Activated CD8-positive, alpha-beta memory T cell treated with anti-CD3 and anti-CD28 coated beads, Interleukin-2, amount 50 U/mL, for 4 hours (primary cell): Measurements from ENCODE around the gene SFSWAP.

Experiments
- DNase-seq: peaks from one replicate; pipeline ENCODE4 v3.0.0-alpha.2; 2020

Gene SFSWAP

DNA sequence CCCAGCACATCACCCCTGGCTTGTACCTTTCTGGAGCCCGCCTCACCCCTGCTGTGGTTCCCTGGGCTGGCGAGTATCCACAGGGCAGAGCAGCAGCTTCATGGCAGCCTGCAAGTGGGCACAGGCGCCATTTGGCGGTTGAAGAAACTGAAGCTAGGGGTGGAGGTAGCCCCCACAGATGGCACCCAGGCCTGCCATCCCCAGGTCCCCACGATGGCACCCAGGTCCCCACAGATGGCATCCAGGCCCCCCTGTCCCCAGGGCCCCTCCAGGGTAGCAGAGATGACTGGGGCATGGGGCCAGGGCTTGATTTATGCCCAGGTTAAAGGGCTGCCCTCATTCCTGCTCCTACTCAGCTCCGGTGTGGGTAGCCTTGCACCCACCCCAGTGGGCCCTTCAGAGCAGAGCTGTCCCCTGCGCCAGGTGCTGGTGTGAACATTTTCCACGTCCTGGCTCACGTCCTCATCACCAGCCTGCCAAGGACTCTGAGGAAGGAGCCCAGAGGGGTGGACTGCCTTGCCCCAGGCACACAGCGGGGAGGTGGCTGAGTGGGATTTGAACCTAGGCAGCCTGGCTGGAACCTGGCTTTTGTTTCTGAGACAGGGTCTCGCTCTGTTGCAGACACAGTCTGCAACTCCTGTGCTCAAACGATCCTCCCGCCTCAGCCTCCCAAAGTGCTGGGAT lies 126.0 kb downstream of the SFSWAP start:
- no peak for DNase-seq

- no peak for DNase-seq
Observed at GRCh38 chr12:131840643-131841416, 129.9 kb downstream of the SFSWAP start.

- no peak for DNase-seq
Observed at GRCh38 chr12:131841547-131841946, 130.7 kb downstream of the SFSWAP start.

DNA sequence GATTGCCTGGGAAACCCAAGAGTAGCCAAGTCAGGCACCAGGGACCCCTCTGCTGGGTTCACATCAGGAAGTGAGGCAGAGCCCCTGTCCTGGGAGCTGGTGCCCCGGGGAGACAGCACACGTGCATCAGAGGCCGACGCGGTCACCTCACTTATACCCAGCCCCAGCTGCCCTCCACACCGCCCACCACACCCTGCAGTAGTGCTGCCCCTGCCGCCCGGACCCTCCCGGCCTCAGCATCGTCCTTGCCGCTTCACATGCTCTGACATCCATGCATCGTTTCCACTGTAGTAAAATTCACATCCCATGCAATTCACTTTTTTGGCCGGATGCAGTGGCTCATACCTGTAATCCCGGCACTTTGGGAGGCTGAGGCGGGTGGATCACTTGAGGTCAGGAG lies 131.3 kb downstream of the SFSWAP start:
- DNase-seq = no peak

DNA sequence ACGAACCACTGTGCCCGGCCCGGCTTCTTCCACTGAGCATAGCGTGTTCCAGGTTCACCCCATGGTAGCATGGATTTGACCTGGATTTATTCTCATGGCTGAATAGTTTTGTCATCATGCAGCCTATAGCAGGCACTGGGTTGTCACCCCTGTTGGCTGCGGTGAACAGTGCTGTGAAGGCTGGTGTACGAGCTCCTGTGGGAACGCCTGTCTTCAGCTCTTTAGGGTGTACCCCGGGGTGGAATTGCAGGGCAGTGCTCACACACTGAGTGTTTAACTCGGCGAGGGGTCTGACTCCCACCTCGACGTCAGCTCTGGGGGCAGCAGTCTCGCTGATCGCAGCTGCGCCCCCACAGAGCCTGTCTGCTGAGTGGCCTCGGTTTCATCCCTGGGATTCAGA lies 132.6 kb downstream of the SFSWAP start:
- DNase-seq = no peak

DNA sequence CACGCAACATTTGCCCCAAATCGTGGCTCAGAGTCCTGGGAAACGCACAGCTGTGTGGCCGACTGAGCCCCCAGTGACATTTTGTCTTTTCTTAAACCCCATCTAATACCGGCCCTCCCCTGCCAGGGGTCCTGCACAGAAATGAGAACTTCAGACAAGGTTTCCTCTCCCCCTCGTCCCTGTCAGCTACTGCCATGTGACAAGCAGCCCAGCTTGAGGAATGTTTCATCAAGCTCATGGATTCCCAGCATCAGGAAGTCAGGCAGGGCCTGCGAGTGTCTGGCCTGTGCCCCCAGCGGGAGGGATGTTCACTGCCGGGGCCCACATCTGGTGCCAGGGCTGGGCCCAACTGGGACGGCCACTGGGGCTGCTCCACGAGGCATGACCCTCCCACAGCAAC lies 133.2 kb downstream of the SFSWAP start:
- DNase-seq = no peak

DNA sequence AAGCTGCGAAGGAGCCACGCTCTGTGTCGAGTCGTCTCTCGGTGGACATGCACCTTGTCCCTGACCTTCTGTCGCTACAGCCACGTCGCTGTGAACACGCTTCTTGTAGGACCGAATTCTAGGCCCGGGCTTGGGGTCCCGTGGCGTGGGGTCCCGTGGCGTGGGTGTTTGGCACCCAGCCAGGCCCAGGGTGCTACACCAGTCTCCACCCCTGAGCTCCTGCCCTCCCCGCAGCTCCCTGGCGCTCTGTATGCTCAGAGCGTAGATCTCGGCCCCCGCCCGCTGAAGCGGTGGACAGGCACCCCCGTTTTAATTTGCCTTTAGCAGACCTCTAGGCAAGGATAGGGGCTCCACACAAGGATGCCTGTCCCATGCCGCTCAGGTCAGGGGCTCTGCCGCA lies 133.8 kb downstream of the SFSWAP start:
- no peak for DNase-seq

- no peak for DNase-seq
Observed at GRCh38 chr12:131845121-131845520, 134.2 kb downstream of the SFSWAP start.

GRCh38 chr12:131847456-131847855 lies 136.6 kb downstream of the SFSWAP start:
- no peak for DNase-seq

GRCh38 chr12:131848753-131849152 lies 137.9 kb downstream of the SFSWAP start:
- no peak for DNase-seq
